HG02970 (cell line): ENCODE results near the gene CCDC120.

Experiments used
- ATAC-seq: cut with Tn5 transposase; IDR thresholded peaks from one replicate; pipeline ENCODE4 v1.9.1; 2021; ENCODE audit warnings: mild to moderate bottlenecking, moderate library complexity, moderate number of reproducible peaks; ENCODE audit not compliant: unreplicated experiment, low FRiP score

CCDC120 gene

GRCh38 chrX:49061916-49062315 lies 3.1 kb downstream of the CCDC120 start:
- ATAC-seq, result no peak

DNA sequence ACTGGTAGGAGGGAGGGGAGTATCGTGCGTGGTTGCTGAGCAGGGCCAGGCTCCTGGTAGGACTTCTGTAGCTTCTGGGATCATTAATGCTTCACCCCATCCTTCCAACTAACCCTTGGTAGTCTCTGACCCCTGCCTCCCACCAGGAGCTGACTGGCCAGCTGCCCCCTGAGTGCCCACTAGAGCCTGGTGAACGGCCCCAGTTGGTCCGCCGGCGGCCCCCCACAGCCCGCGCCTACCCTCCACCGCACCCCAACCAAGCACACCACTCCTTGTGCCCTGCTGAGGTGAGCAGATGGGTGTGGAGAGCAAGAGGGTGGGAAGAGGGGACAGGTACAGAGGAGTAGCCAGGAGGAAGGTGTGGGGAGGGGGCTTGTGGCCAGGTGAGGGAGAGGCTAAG lies 4.9 kb downstream of the CCDC120 start:
- no peak for ATAC-seq

DNA sequence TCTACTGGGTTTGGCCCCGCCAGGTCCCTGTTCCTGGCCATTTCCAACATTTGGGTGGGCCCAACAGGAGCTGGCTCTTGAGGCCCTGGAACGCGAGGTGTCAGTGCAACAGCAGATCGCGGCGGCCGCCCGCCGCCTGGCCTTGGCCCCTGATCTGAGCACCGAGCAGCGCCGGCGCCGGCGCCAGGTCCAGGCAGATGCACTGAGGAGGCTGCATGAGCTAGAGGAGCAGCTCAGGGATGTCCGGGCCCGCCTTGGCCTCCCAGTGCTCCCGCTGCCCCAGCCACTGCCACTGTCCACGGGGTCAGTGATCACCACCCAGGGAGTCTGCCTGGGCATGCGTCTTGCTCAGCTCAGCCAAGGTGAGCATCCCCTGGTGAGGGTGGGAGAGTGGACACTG lies 5.5 kb downstream of the CCDC120 start:
- no peak for ATAC-seq

GRCh38 chrX:49064735-49065134 lies 5.9 kb downstream of the CCDC120 start:
- no peak for ATAC-seq

GRCh38 chrX:49066278-49066677 lies 7.5 kb downstream of the CCDC120 start:
- ATAC-seq, result no peak

- ATAC-seq, result no peak
These were observed 7.9 kb downstream of the CCDC120 start for GRCh38 chrX:49066690-49067089.

DNA sequence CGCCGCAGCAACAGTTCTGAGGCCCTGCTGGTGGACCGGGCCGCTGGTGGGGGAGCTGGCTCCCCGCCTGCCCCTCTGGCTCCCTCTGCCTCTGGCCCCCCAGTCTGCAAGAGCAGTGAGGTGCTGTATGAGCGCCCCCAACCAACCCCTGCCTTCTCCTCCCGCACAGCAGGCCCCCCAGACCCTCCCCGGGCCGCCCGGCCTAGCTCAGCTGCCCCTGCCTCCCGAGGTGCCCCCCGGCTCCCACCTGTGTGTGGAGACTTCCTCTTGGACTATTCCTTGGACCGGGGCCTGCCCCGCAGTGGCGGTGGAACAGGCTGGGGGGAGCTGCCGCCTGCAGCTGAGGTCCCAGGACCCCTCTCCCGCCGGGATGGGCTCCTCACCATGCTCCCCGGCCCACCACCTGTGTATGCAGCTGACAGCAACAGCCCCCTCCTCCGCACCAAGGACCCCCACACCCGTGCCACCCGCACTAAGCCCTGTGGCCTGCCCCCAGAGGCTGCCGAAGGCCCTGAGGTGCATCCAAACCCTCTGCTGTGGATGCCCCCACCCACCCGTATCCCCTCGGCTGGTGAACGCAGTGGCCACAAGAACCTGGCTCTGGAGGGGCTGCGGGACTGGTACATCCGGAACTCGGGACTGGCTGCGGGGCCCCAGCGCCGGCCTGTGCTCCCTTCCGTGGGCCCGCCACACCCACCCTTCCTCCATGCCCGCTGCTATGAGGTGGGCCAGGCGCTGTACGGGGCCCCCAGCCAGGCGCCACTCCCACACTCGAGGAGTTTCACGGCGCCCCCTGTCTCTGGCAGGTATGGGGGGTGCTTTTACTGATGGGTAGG lies 8.7 kb downstream of the CCDC120 start:
- ATAC-seq, result no peak

GRCh38 chrX:49069038-49069437 lies 10.2 kb downstream of the CCDC120 start:
- ATAC-seq, result no peak

DNA sequence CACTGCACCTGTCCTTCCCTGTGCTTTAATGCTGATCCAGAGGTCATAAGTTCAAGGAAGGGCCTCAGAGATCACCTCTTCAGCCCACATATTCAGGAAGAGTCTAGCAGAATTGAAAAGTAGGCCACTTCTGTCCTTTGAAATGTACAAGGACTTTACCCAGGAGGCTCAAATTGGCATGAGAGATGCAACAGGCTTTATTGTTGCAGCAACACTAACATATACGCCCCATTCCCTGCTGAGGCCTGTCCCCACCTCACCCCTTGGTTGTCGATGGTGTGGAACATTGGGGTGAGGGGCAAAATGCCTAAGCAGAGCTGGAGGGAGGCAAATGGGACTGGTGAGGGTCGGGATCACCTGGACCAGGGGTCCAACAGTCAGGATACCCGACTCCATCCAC lies 12.2 kb downstream of the CCDC120 start:
- ATAC-seq, result no peak

- no peak for ATAC-seq
These were observed 13.3 kb downstream of the CCDC120 start for GRCh38 chrX:49071877-49072711.

DNA sequence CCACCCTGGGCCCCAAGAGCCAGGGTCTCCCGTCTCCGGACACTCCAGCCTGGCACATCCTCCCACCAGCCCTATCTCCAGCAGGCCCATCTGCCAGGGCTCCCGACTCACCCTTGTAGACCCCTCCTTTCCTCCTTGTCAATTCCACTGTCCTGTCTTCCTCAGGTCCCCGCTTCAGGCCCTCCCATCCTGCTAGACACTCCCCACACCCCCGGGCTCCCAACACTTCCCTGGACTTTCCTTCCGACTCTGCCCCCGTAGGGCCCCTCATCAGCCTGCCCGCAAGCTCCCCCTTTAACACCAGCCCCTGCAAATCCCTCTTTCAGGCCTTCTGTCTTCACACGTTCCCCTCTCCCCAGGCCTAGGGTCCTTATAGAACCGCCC lies 13.9 kb downstream of the CCDC120 start:
- no peak for ATAC-seq

- no peak for ATAC-seq
These were observed 15.1 kb downstream of the CCDC120 start, which contains the start of gene PRAF2 for GRCh38 chrX:49073601-49074575. TSS of gene PRAF2 (minus strand) at chrX:49074002. CDS start at chrX:49073987, 15 bp downstream.

GRCh38 chrX:49075347-49075746 lies 16.5 kb downstream of the CCDC120 start:
- no peak for ATAC-seq

- no peak for ATAC-seq
These were observed 19.1 kb downstream of the CCDC120 start for GRCh38 chrX:49077941-49078340.

- no peak for ATAC-seq
These were observed 21.0 kb downstream of the CCDC120 start, which contains the start of gene WDR45 for GRCh38 chrX:49079489-49080428. TSS of gene WDR45 (minus strand) at chrX:49079887. CDS start at chrX:49078095, 1,792 bp downstream.

GRCh38 chrX:49082271-49082871 lies 23.6 kb downstream of the CCDC120 start:
- no peak for ATAC-seq

- no peak for ATAC-seq
These were observed 30.8 kb downstream of the CCDC120 start for GRCh38 chrX:49089553-49089952.

DNA sequence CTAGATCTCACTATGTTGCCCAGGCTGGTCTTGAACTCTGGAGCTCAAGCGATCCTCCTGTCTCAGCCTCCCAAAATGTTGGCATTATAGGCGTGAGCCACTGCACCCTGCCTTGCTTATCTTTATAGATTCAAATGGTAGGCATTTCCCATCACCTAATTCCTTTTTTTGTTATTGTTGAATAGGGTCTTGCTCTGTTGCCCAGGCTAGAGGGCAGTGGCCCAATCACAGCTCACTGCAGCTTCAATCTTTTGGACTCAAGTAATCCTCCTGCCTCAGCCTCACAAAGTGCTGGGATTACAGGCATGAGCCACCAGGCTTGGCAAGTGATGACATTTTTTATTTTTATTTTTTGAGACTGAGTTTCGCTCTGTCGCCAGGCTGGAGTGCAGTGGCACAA lies 37.6 kb downstream of the CCDC120 start:
- no peak for ATAC-seq
